Measurements from ENCODE around the gene RUNX1.

The RUNX1 gene

GRCh38 chr21:35072960-35073359 is 23.9 kb upstream of the RUNX1 start:
- Histone ChIP-seq H4K91ac (ENCODE audit: low read depth, low read length) (no peak overlapping the region), H3K27me3 (ENCODE audit: insufficient read depth, low read length) (no peaks in the 10 kb centered on the region), H3K4me1 (ENCODE audit: control insufficient read depth in 1 of 2, insufficient read depth in 2 of 2, low read length in 2 of 2) (no peaks in the 10 kb centered on the region), H3K4me2 (ENCODE audit: low read length) (no peak overlapping the region), H2BK12ac (ENCODE audit: low read length) (no peak overlapping the region), H3K4ac (ENCODE audit: low read depth, low read length) (no peak overlapping the region), H4K8ac (ENCODE audit: low read depth, low read length) (no peak overlapping the region), H3K27ac (ENCODE audit: low read depth, low read length) (no peak overlapping the region), H2BK5ac (ENCODE audit: low read depth, low read length, poor library complexity) (no peak overlapping the region), H3K79me1 (ENCODE audit: low read length) (no peaks in the 10 kb centered on the region), H3K14ac (ENCODE audit: low read length) (no peak overlapping the region), H2BK120ac (ENCODE audit: insufficient read depth, low read length, poor library complexity) (no peak overlapping the region), H3K79me2 (ENCODE audit: control insufficient read depth, insufficient read depth, low read length, poor library complexity) (no peaks in the 10 kb centered on the region), H3K9ac (ENCODE audit: low read length) (no peak overlapping the region), H3K23ac (ENCODE audit: low read length) (no peak overlapping the region), H2AFZ (ENCODE audit: insufficient read depth, low read length, poor library complexity) (no peak overlapping the region), H3K4me3 (ENCODE audit: low read depth, low read length) (no peak overlapping the region), H3K18ac (ENCODE audit: low read length) (no peak overlapping the region), H2AK5ac (ENCODE audit: low read length) (no peak overlapping the region), H4K12ac (ENCODE audit: low read depth, low read length) (no peak overlapping the region), H3K36me3 (ENCODE audit: control insufficient read depth in 1 of 2, insufficient read depth in 2 of 2, low read length in 2 of 2) (no peaks in the 10 kb centered on the region), H3K9me3 (ENCODE audit: insufficient read depth, low read depth, low read length) (no peaks in the 10 kb centered on the region)
- DNase-seq: no peak
- no CpG with 5 or more reads among the region's 11 CpGs for WGBS (ENCODE audit: extremely low coverage, insufficient coverage, insufficient read length)

- no peak overlapping the region for H3K4ac ChIP-seq (ENCODE audit: low read depth, low read length)
- DNase-seq: no peak
- no peak overlapping the region for H2BK5ac ChIP-seq (ENCODE audit: low read depth, low read length, poor library complexity)
- H4K91ac ChIP-seq (ENCODE audit: low read depth, low read length): no peak overlapping the region
- no peak overlapping the region for H2BK12ac ChIP-seq (ENCODE audit: low read length)
- no peak overlapping the region for H4K12ac ChIP-seq (ENCODE audit: low read depth, low read length)
- no peaks in the 10 kb centered on the region for H3K79me2 ChIP-seq (ENCODE audit: control insufficient read depth, insufficient read depth, low read length, poor library complexity)
- H4K8ac ChIP-seq (ENCODE audit: low read depth, low read length): no peak overlapping the region
- no peaks in the 10 kb centered on the region for H3K4me1 ChIP-seq (ENCODE audit: control insufficient read depth in 1 of 2, insufficient read depth in 2 of 2, low read length in 2 of 2)
- H3K14ac ChIP-seq (ENCODE audit: low read length): no peak overlapping the region
- H3K9ac ChIP-seq (ENCODE audit: low read length): no peak overlapping the region
- no peak overlapping the region for H2BK120ac ChIP-seq (ENCODE audit: insufficient read depth, low read length, poor library complexity)
- peak overlapping the region; percentile 56 for H2AFZ ChIP-seq (ENCODE audit: insufficient read depth, low read length, poor library complexity)
- H3K23ac ChIP-seq (ENCODE audit: low read length): no peak overlapping the region
- WGBS (ENCODE audit: extremely low coverage, insufficient coverage, insufficient read length): no CpG with 5 or more reads among the region's 5 CpGs
- no peaks in the 10 kb centered on the region for H3K79me1 ChIP-seq (ENCODE audit: low read length)
- H2AK5ac ChIP-seq (ENCODE audit: low read length): no peak overlapping the region
- no peaks in the 10 kb centered on the region for H3K36me3 ChIP-seq (ENCODE audit: control insufficient read depth in 1 of 2, insufficient read depth in 2 of 2, low read length in 2 of 2)
- no peak overlapping the region for H3K4me3 ChIP-seq (ENCODE audit: low read depth, low read length)
- H3K9me3 ChIP-seq (ENCODE audit: insufficient read depth, low read depth, low read length): no peaks in the 10 kb centered on the region
- H3K4me2 ChIP-seq (ENCODE audit: low read length): no peak overlapping the region
- no peak overlapping the region for H3K27ac ChIP-seq (ENCODE audit: low read depth, low read length)
- no peaks in the 10 kb centered on the region for H3K27me3 ChIP-seq (ENCODE audit: insufficient read depth, low read length)
- no peak overlapping the region for H3K18ac ChIP-seq (ENCODE audit: low read length)
These were observed 23.5 kb upstream of the RUNX1 start for GRCh38 chr21:35072557-35072956.

- Histone ChIP-seq H2AK5ac (ENCODE audit: low read length) (no peak overlapping the region), H3K9me3 (ENCODE audit: insufficient read depth, low read depth, low read length) (no peaks in the 10 kb centered on the region), H3K4me2 (ENCODE audit: low read length) (no peak overlapping the region), H3K4me3 (ENCODE audit: low read depth, low read length) (no peak overlapping the region), H3K79me2 (ENCODE audit: control insufficient read depth, insufficient read depth, low read length, poor library complexity) (no peaks in the 10 kb centered on the region), H4K91ac (ENCODE audit: low read depth, low read length) (no peak overlapping the region), H3K18ac (ENCODE audit: low read length) (no peak overlapping the region), H3K36me3 (ENCODE audit: control insufficient read depth in 1 of 2, insufficient read depth in 2 of 2, low read length in 2 of 2) (no peaks in the 10 kb centered on the region), H3K27ac (ENCODE audit: low read depth, low read length) (no peak overlapping the region), H2BK5ac (ENCODE audit: low read depth, low read length, poor library complexity) (no peak overlapping the region), H2AFZ (ENCODE audit: insufficient read depth, low read length, poor library complexity) (no peak overlapping the region), H2BK12ac (ENCODE audit: low read length) (no peak overlapping the region), H3K4me1 (ENCODE audit: control insufficient read depth in 1 of 2, insufficient read depth in 2 of 2, low read length in 2 of 2) (no peaks in the 10 kb centered on the region), H4K12ac (ENCODE audit: low read depth, low read length) (no peak overlapping the region), H3K27me3 (ENCODE audit: insufficient read depth, low read length) (no peaks in the 10 kb centered on the region), H3K79me1 (ENCODE audit: low read length) (no peaks in the 10 kb centered on the region), H3K23ac (ENCODE audit: low read length) (no peak overlapping the region), H3K9ac (ENCODE audit: low read length) (no peak overlapping the region), H3K14ac (ENCODE audit: low read length) (no peak overlapping the region), H4K8ac (ENCODE audit: low read depth, low read length) (no peak overlapping the region), H2BK120ac (ENCODE audit: insufficient read depth, low read length, poor library complexity) (no peak overlapping the region), H3K4ac (ENCODE audit: low read depth, low read length) (no peak overlapping the region)
- no peak for DNase-seq
- no CpG with 5 or more reads among the region's 2 CpGs for WGBS (ENCODE audit: extremely low coverage, insufficient coverage, insufficient read length)
These were observed 22.2 kb upstream of the RUNX1 start for GRCh38 chr21:35071347-35071746.

- Histone ChIP-seq H4K12ac (ENCODE audit: low read depth, low read length) (no peak overlapping the region), H3K18ac (ENCODE audit: low read length) (no peak overlapping the region), H2AFZ (ENCODE audit: insufficient read depth, low read length, poor library complexity) (no peak overlapping the region), H2BK12ac (ENCODE audit: low read length) (no peak overlapping the region), H2BK5ac (ENCODE audit: low read depth, low read length, poor library complexity) (no peak overlapping the region), H3K4me2 (ENCODE audit: low read length) (no peak overlapping the region), H3K79me2 (ENCODE audit: control insufficient read depth, insufficient read depth, low read length, poor library complexity) (no peaks in the 10 kb centered on the region), H3K36me3 (ENCODE audit: control insufficient read depth in 1 of 2, insufficient read depth in 2 of 2, low read length in 2 of 2) (no peaks in the 10 kb centered on the region), H4K91ac (ENCODE audit: low read depth, low read length) (no peak overlapping the region), H2BK120ac (ENCODE audit: insufficient read depth, low read length, poor library complexity) (no peak overlapping the region), H3K4me3 (ENCODE audit: low read depth, low read length) (no peak overlapping the region), H3K27ac (ENCODE audit: low read depth, low read length) (no peak overlapping the region), H3K14ac (ENCODE audit: low read length) (no peak overlapping the region), H3K9ac (ENCODE audit: low read length) (no peak overlapping the region), H3K27me3 (ENCODE audit: insufficient read depth, low read length) (no peaks in the 10 kb centered on the region), H4K8ac (ENCODE audit: low read depth, low read length) (no peak overlapping the region), H3K79me1 (ENCODE audit: low read length) (no peaks in the 10 kb centered on the region), H3K4me1 (ENCODE audit: control insufficient read depth in 1 of 2, insufficient read depth in 2 of 2, low read length in 2 of 2) (no peaks in the 10 kb centered on the region), H3K23ac (ENCODE audit: low read length) (no peak overlapping the region), H3K9me3 (ENCODE audit: insufficient read depth, low read depth, low read length) (no peaks in the 10 kb centered on the region), H3K4ac (ENCODE audit: low read depth, low read length) (no peak overlapping the region), H2AK5ac (ENCODE audit: low read length) (no peak overlapping the region)
- DNase-seq: no peak
- WGBS (ENCODE audit: extremely low coverage, insufficient coverage, insufficient read length): no CpG with 5 or more reads among the region's 5 CpGs
These were observed 21.3 kb upstream of the RUNX1 start for GRCh38 chr21:35070436-35070835.
